LNCaP clone FGC (cell line): ENCODE measurements around the gene PACSIN2.

Experiments
- DNase-seq: peaks from one replicate; pipeline ENCODE4 v3.0.0-alpha.2; 2011; ENCODE audit warnings: low read depth
- H3K4me3 ChIP-seq: 2 replicates; pipeline ENCODE4 v1.5.1; 2011; ENCODE audit warnings: mild to moderate bottlenecking, low read depth, low read length, control low read depth
- CTCF ChIP-seq: IDR thresholded peaks from 2 replicates; pipeline ENCODE4 v1.5.1; 2012; ENCODE audit warnings: mild to moderate bottlenecking; ENCODE audit not compliant: control insufficient read depth, insufficient read depth; ENCODE audit errors: extremely low read depth

The PACSIN2 gene

DNA sequence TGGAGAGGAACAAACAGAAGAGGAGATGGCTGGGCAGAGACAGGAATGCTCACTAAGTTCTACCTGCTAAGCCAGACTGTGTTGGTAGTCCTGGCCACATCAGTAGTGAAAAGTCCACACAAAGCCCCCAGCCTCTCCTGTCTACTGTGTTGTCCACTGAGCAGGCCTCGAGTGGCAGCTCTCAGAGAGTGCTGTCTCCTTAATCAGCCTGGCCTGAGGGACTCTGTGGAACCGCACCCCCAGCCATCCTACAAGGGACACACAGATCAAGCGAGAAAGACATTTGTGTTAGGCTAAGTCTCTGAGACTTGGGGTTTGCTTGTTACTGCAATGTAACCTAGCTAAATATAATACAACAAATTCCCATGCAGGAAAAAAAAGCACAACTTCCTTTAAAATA lies 71.0 kb downstream of the PACSIN2 start:
- H3K4me3 ChIP-seq: no peak overlapping the region
- no peak for TF ChIP-seq CTCF
- DNase-seq: no peak

- no peak for DNase-seq
- no peak for TF ChIP-seq CTCF
- no peak overlapping the region for H3K4me3 ChIP-seq
These were observed 72.6 kb downstream of the PACSIN2 start for GRCh38 chr22:42942351-42942750.

DNA sequence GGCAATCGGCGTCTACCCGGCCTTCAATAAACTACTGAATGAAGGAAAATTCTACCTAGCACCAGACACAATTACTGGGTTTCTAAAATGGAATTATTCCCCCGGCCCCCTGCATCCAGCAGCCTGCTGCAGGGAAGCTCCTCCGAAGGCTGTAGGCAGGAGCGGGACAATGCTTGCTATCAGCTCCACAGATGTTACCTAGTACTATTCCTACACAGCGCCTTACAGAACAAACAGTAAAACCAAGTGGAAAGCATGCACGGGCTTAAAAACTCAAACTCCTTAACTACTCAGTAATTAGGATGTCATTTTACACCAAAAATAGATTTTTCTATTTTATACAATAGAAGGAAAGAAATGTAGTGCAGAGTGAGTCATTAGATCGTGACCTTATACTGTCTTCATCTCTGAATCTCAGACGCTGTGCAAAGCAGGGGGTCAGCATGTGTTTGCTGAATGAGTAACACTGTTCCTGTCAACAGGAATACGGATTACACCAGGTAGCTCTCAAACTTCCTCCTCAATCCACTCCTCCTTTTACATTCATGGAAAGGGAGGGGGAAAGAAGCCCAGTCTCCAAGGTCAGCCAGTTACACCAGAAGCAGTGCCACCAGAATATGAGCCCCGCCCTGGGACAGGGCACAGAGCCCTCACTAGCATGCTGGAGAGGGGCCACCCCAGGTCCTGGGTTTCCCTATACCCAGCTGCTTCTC lies 74.9 kb downstream of the PACSIN2 start:
- no peak overlapping the region for H3K4me3 ChIP-seq
- peak; percentile 79 for DNase-seq
- TF ChIP-seq CTCF: no peak

DNA sequence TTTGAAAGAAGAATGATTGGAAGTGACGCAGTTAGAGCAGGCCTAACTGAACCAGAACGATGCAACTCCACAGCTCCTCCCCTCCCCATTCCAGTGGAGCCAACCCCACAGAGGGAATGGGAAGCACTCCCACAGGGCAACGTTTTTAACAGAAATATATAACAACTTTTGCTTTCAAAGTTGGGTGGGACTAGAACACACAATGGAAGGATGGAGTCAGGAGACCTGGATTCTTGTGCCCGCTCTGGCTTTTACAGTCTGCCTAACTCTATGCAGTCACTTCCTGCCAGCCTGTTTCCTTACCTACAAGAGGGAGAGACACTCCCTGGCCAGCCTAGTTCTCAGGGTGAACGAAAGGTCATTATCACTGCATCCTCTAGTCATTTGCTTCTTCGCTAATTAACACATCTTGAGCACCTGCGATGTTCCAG lies 75.5 kb downstream of the PACSIN2 start:
- TF ChIP-seq CTCF: no peak
- H3K4me3 ChIP-seq: no peak overlapping the region
- DNase-seq: no peak

DNA sequence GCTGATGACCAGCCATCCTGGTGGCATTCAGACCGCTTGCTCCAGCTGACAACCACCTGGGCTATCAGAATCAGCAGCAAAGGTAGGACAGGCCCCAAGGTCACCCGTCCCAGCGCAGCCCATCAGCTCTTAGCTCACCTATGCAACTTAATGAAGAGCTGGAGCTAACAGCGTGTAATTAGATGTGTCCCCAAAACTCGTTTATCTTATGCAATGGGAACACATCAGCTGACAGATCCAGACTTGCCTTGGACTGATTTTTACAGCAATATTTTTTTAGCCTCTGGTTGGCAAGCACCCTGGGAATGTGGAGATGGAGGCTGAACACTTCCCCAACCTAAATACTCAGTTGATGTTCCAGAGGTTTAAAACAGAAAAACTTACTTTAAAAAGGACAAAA lies 76.0 kb downstream of the PACSIN2 start:
- DNase-seq: no peak
- no peak for TF ChIP-seq CTCF
- no peak overlapping the region for H3K4me3 ChIP-seq

DNA sequence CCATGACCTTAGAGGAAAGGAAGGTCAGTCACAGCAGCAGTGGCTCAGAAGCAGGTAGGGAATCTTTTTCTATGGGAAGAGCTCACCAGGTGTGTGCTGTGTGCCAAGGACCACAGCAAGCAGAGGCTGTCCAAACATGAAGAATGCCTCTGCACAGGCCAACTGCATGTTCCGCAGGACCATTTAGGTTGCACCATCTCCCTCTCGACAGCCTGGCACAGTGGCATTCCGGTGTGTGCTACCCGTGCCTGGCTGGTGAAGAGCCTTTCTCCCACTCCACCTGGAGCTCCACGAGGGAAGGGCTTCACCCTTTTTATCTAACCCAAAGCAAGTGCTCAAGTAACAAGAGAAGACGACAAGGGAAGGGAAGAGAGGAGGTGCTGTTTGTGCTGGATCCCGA lies 76.5 kb downstream of the PACSIN2 start:
- TF ChIP-seq CTCF: no peak

More for the DNA sequence above, 76.5 kb downstream of the PACSIN2 start:
- DNase-seq: no peak
- H3K4me3 ChIP-seq: no peak overlapping the region
